Suppressor macrophage (primary cell): Measurements from ENCODE around the gene XPNPEP2.
A peak's percentile ranks its signal among the peaks of the same experiment; 100 is the strongest.

Source experiments
- DNase-seq, 4 experiments: peaks; one replicate each; pipeline ENCODE4 v3.0.0-alpha.2; 2020 to 2022

Gene XPNPEP2

GRCh38 chrX:129754056-129755024, 15.6 kb downstream of the XPNPEP2 start:
- peak in 3 of 4 experiments; percentile 41 to 58 (median 48) for DNase-seq

GRCh38 chrX:129755779-129756650, 17.2 kb downstream of the XPNPEP2 start:
- DNase-seq, result peak in 1 of 4 experiments; percentile 31

- DNase-seq, result peak; percentile 73 to 85 (median 83)
Measured at GRCh38 chrX:129759576-129760061, 20.8 kb downstream of the XPNPEP2 start.

GRCh38 chrX:129760155-129760554, 21.4 kb downstream of the XPNPEP2 start:
- DNase-seq, result no peak

GRCh38 chrX:129760981-129761380, 22.2 kb downstream of the XPNPEP2 start:
- DNase-seq, result no peak

GRCh38 chrX:129761596-129761995, 22.8 kb downstream of the XPNPEP2 start:
- no peak for DNase-seq

GRCh38 chrX:129762448-129762847, 23.7 kb downstream of the XPNPEP2 start:
- DNase-seq, result no peak

- no peak for DNase-seq
Measured at GRCh38 chrX:129763666-129764065, 24.9 kb downstream of the XPNPEP2 start.

GRCh38 chrX:129768186-129768585, 29.4 kb downstream of the XPNPEP2 start:
- no peak for DNase-seq

GRCh38 chrX:129768586-129769466, 30.0 kb downstream of the XPNPEP2 start:
- DNase-seq, result no peak

GRCh38 chrX:129769467-129770154, 30.8 kb downstream of the XPNPEP2 start:
- no peak for DNase-seq

- peak in 2 of 4 experiments; percentile 29 for DNase-seq
Measured at GRCh38 chrX:129771266-129771995, 32.7 kb downstream of the XPNPEP2 start.

- peak; percentile 91 to 97 (median 94) for DNase-seq
Measured at GRCh38 chrX:129772796-129773431, 34.1 kb downstream of the XPNPEP2 start.

- DNase-seq, result no peak
Measured at GRCh38 chrX:129773649-129774458, 35.1 kb downstream of the XPNPEP2 start.

- peak; percentile 70 to 84 (median 82) for DNase-seq
Measured at GRCh38 chrX:129777218-129778030, 38.6 kb downstream of the XPNPEP2 start.

- no peak for DNase-seq
Measured at GRCh38 chrX:129779086-129779672, 40.4 kb downstream of the XPNPEP2 start.

GRCh38 chrX:129779747-129780146, 41.0 kb downstream of the XPNPEP2 start, which contains the start of gene SASH3:
Gene SASH3 (plus strand): TSS chrX:129779949. CDS start chrX:129780098, 149 bp downstream.
- DNase-seq, result peak; percentile 81 to 90 (median 90)
